HG02885 (cell line): ENCODE results near the gene MCFD2.

Source experiments
- ATAC-seq: cut with Tn5 transposase; IDR thresholded peaks from one replicate; pipeline ENCODE4 v1.9.1; 2021; ENCODE audit warnings: mild to moderate bottlenecking; ENCODE audit not compliant: unreplicated experiment, poor library complexity

Gene MCFD2

DNA sequence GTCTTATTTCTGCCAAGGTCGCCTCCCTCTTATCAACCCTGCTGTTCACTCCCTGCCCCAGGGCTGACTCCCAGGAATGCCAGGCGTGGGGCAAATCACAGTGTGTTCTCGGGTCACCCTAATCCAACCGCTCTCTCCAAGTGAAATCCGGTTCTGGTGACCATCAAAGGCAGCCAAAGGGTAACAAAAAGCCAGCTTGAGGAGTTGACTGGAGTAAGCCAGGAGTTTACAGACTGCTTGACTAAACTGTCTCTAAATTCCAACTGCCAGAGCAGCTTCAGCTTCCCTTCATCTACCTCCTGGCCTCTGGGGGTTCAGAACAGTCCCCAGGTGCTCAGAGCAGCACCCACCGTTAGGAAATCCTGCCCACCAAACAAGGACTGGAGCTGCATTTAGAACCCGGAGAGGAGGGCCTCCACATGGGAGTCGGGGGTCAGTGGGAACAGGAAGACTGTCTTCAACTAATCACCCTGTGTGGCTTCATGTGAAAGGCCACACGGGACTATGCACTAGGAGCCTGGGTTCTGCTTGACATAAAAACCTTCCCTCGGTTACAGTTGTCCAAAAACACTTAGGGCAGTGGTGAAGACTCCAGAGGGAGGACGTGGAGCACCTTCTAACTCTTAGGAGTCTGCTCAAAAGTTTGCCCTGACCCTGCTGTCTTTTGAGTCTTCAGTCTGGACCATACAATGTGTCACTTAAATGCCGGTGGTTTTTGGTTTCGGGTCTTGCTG lies 24.2 kb upstream of the MCFD2 start:
- no peak for ATAC-seq

DNA sequence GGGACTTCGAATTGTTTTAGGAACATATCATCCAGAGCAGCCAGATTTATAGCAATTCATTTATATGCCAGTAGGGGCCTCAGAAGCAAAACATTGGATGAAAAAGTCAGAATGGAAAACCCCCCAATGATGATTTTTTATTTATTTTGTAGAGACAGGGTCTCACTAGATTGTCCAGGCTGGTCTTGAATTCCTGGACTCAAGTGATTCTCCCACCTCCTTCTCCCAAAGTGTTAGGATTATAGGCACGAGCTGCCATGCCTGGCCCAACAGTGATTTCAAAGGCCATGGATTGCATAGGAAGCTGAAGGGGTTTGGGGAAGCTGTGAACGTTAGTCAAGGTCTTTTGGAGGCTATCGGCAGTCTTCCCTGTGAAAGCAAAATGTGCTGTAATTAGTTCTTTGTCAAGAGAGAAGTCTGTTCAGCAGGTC lies 21.9 kb upstream of the MCFD2 start:
- ATAC-seq: no peak

DNA sequence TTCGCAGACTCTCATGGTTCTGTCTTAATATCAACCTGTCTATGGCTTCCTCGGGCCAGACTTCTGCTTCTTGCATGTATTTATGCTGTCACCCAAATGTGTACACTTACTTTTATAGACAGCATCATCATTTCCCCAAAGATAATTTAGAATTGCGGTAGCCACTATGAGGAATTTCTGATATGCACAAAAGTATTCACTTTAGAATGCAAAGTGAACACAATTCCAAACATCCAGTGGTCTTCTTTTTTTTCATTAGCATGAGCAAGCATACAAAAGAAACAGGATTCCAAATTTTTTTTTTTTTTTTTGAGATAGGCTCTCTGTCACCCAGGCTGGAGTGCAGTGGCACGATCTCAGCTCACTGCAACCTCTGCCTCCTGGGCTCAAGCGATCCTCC lies 21.0 kb upstream of the MCFD2 start:
- no peak for ATAC-seq

DNA sequence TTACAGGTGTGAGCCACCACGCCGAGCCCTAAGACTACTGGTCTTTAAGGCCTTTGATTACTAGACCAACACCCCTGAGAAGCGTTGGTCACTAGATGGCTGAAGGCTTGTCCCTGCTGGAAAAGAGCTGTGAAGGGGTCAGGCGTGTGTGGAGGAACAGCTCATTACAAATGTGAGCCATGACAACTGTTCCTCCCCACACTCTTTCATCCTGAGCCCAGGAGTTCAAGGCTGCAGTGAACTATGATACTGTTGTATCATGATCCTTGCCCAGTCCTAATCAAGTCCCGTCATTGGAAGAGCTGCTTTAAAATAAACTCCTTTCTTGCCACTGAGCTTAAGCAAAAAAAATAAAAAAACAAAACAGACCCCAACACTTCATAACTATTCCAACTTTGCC lies 19.5 kb upstream of the MCFD2 start:
- ATAC-seq: no peak

DNA sequence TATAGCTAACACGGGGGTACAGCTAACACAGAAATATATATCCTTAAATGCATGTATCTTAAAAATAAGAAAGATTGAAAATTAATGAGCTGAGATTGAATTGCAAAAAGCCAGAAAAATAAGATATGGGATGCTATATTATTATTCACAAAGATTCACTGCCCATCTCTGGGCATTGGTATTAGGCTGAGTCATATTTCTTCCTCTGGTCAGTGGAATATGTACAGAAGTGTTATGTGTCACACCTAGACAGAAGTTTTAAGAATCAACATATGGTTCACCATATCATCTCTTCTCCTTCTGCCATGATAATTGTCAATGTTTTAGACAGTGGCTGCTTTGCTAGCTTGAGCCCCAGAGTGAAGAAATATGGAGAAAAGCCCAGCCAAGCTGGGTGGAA lies 14.0 kb upstream of the MCFD2 start:
- ATAC-seq: no peak

DNA sequence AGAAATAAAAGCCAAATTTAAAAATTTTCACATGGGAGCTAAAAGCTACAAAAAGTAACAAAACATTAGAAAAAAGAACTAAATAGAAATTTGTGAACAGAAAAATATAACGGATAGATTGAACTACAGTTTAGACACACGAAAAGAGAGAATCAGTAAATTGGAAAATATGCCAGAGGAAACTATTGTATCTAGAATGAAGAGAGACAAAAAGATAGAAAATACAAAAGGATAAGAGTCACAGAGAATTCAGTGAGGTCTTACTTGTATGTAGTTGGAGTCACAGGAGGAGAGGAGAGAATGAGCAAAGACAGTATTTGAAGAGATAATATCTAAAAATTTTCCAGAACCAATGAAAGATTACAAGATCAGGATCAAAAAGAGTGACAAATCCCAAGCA lies 11.3 kb upstream of the MCFD2 start:
- ATAC-seq: no peak

DNA sequence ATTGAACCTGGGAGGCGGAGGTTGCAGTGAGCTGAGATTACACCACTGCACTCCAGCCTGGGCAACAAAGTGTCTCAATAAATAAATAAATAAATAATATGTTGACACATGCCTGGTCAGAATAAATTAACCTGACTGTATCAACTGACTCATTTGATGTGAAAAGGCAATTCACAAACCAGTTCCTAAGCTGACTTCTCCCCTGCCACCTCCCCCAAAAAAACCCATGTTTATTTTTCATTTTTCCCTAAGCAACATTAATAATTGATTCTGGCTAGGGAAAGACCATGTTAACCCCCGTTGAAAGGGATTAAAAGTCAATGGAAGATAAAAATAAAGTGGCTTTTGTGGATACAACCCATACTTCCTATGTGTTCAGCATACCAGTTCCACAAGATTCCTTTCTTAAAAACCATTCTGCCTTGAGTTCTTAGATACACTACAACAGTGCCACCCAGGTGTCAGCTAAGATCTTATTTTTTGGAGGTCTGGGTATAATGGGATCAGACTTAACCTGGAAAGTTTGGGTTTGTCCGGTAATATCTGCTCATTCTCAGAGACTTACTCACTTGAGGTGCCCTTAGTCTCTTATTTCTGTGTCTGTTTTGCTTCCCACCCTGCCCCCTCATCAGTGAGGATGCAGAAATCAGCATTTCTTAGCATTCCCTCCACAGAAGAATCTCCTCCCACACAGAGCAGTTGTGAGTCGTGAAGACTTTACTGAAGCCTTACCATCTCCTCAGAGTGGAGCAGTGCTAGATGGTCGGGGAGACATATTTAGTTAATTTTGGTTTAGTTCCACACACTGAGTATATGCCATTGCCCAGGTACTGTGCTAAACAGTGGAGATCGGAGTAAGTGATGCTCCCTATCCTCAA lies 10.1 kb upstream of the MCFD2 start:
- ATAC-seq: no peak

DNA sequence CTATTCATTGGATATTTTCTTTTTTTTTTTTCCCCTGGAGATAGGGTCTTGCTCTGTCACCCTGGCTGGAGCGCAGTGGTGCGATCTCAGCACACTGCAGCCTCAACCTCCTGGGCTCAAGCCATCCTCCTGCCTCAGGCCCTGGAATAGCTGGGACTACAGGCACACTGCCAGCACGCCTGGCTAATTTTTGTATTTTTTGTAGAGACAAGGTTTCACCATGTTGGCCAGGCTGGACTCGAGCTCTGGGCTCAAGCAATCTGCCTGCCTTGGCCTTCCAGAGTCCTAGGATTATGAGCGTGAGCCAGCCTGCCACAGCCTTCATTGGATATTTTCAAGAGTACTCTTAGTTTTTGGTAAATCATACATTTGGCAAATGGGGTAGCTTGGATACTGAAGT lies 9.0 kb upstream of the MCFD2 start:
- ATAC-seq: no peak

DNA sequence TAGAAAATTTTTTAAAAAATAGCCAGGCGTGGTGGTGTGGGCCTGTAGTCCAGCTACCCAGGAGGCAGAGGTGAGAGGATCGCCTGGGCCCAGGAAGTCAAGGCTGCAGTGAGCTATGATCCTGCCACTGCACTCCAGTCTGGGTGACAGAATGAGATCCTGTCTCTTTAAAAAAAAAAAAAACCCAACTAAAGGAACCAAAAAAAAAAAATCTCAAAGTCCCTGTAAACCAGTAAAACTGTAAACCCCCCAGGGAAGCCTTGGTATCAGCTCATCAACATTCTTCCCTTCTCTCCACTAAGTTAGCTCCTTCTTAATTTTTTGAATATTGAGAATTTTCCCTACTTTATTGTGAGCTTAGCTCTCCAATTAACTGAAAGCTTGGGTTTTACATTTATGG lies 8.4 kb upstream of the MCFD2 start:
- ATAC-seq: no peak

DNA sequence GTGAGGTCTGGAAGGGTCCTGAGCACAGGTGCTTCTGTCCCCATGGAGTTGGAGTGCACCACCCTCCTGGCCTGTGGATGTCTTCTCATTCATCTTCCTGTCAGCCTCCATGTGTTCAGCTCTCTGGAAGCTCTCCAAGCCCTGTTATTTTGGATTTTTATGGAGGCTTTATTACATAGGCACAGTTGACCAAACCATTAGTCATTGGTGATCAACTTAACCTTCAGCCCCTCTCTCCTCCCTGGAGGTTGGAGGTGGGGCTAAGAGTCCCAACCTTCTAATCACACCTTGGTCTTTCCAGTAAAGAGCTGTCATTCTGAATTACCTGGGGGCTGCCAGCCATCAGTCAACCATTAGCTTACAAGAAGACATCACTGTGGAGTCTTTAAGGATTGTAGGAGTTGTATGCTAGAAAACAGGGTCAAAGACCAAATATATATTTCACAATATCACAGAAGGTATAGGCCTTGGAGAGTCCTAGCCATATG lies 7.5 kb upstream of the MCFD2 start:
- no peak for ATAC-seq

DNA sequence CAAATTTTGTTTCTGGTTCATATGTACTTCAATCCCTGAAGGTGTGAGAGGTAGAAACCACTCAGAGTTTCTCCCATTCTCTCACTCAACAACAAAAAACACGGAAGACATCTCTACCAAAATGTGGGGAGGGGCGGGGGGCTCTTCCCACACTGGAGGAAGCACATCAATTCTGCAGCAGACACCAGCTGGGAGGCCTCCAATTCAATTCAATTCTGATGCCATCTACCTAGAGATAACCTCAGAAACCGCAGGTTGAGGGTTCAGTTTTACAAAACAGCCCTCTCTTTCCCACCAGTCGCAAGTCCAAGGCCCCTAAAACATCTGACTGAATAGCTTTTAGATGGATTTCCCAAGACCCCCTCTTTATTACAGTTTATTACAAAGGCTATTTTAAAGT lies 7.0 kb upstream of the MCFD2 start:
- ATAC-seq: no peak

DNA sequence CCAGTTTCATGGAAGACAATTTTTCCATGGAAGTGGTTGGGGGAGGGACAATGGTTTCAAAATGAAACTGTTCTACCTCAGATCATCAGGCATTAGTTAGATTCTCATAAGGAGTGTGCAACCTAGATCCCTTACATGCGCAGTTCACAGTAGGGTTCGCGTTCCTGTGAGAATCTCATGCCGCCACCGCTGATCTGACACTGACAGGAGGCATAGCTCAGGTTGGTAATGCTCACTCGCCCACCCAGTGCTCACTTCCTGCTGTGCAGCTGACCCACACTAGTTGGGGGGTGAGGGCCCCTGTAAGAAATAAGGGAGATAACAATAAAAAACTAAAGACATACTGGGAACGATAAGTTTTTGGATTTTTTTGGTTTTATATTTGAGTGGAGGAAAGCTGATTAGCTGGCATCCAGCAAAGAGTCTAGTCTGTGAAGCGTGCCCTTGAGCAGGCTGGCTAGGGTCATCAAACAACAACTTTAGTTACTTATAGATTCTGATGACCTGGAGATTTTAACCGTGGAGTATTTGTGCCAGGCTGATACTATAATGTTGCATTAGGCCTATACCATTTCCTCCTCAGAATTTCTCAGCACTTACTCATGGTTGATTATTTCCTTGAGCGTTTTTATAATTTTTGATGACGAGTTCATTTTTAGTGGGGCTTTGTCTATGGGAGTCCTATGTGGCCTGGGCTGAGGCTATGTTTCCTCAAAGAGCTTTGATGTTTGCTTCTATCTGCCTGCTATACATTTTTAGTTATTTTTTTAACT lies 6.3 kb upstream of the MCFD2 start:
- no peak for ATAC-seq

DNA sequence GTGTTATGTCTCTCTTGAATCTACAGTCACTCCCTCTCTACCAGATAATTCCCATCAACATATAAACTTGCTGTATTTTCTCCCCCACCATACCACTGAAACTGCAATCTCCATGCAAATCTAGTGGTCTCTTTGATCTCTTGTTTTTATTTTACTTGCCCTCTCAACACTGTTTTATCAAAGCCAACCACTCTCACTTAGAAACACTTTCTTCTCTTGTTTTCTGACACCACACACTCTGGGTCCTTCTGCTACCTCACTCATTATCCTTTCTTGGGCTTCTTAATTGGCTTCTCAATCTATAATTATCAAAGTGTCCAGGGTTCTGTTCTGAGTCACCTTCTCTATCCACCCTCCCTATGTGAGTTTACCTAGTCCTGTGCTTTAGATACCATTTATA lies 2.0 kb upstream of the MCFD2 start:
- ATAC-seq: peak; percentile 38

DNA sequence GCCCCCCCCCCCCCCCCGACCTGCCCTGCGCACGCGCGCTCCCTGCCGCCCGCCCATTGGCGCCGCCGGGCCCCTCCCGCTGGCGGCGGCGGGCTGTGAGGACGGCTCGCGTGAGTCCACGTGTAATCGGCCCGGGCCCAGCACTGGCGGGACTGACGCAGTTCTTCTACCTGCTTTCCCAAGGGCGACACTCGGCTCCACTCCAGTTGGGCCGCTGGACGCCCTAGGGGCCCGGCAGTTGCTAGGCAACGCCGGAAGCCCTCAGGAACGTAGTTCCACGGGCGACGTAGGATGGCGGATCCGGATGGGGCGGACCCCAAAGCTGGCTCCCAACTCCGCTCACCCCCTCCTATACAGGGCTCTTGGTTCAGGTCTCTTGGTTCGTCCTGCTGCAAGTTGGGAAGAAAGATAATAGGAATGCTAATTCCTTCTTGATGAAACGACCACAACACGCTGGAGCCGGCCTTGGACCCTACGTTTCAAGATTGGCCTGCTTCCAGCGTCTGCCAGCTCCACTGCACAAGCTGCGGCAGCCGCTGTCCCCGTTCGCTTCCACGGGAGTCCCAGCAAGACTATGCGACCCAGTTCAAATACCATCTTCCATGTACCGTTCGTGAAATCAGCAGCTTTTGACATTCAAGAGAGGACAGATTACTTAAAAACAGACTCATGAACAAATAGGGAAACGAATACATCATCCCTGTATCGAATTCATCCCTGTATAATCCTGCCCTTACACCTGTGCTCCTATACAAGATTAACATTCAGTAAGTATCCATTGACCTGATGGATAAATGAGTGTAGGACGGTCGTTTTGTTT lies 415 bp upstream of the MCFD2 start:
- ATAC-seq: peak; percentile 84

DNA sequence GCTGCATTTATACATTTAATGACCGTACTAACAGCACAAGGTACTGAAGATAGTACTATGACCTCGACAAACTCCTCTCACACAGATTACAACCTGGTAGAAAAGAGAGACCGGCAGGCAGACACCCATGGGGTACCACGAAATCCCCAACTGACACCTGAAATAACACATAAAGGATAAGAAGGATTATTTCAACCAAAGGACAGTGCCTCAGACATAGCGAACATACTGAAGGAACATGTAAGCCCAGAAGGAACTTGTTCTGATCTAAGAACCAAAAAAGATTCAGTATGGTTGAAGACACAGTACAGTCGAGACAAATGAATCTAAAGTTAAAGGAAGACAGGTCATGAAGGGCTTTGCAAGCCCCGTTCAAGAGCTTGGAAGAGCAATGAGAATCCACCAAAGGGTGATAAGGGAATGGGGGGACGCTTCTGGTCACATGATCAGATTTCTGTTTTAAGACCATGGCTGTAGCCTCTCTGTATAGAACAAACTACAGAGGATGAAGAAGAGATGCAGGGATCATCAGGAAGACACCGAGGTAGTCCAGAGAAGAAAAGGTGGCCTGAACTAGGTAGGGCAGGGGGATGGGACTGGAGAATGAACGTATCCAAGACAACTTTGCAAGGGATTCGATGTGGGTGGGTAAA lies 902 bp downstream of the MCFD2 start:
- no peak for ATAC-seq

DNA sequence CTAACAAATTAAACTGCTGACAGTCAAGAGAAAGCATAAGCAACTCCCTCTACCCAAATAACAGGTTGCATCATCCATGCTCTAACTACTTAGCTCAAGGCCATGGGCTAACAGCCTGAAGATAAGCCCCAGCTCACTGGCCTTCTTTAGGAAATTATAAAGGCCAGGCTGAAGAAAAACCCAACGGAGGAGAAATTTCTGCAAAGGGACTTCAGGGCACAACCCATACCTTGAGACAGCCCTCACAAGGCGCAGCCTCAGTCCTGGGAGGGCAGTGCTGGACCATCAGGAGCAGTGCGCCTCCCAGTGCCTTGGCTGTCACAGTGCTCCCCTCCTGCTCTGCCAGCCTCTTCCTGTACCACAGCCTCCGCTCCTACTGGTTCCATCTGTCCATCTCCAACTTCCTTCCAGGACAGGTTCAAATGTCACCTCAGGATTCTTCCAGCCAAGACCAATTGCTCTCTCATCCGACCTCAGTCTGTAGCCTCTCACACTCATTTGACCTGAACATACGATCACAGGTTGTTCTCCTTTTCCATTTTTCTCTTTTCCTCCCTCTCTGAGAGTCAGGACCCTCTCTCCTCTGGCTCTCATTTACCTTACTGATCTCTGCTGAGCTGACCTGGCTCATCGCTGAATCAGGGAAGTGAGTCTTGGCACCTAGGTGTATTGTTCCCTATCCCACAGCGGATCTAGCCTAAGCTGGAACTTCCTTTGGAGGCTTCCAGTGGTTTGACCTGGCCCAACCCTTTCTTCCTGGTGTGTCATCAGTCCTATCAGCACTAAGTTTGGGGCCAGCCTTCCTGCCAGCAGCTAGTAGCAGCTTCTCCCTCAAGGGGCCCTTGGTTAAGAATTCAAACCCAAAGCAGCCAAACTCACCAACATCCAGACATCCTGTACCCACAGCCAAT lies 1.9 kb downstream of the MCFD2 start:
- ATAC-seq: no peak

DNA sequence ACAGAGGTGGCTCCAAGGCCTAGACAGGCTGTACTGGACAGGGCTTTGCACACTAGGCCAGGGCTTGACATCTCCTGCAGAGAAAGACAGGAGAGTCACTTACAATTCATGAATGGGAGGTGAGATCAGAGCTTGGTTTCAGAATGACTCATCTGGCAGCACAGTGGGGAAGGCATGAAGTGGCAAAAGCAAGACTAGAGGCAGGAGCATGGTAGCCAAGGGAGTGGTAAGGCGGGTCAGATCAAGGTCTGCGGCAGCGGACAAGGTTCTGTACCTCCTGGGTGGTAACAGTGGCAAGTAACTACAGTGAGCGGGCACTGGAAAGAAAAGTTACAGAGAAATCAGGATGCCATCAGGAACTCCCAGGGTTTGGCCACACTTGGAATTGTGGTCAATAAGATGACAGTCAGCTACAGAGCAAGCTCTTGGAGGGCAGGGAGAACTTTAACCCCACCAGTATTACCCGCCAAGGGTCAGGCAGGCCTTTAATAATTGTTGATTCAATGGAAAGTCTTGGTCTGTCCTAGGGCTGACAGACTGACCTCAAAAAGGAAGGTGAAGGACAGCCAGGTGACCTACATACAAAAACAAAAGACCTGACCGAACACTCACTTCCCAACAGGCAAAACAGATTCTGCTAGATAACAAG lies 5.7 kb downstream of the MCFD2 start:
- ATAC-seq: peak; percentile 91

DNA sequence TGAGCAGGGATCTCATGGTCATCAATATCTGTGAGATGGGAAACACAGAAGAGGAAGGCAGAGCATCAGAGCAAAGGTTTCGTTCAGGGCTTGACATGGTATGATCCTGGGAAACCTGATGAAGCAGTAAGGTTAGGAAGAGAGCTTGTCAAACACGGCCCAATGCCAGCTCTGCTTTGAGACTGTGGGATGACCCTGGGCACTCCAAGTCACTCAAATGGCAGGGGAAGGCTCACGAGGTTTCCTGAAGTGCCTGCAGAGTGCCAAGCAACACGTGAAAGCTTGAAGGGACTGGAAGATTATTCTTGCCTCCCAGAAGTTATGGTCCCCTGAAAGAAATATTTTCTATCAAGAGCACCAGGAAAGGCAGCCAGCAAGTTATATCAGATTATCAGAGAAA lies 6.5 kb downstream of the MCFD2 start:
- no peak for ATAC-seq
